ENCODE data around the gene STH. TPM values are rescaled to one million over a fixed set of nuclear protein-coding genes. Genes with fewer than 3 reads are reported as not detected.

STH gene
- total and polyA plus RNA-seq, 7 donors = 0.25 to 2.0 (median 0.26) TPM; not detected in 4

GRCh38 chr17:46007461-46007965 is 8.5 kb downstream of the STH start:
- Histone ChIP-seq H3K36me3 (ENCODE audit: insufficient read depth in 1 of 2, low read depth in 1 of 2) (peaks cover 0 to 36% of the 10 kb centered on the region in 2 donors), H3K4me3 (no peak overlapping the region), H3K9me3 (no peaks in the 10 kb centered on the region), H3K27ac (no peak overlapping the region), H3K27me3 (ENCODE audit: insufficient read depth in 3 of 3, low read length in 2 of 3) (no peaks in the 10 kb centered on the region), H3K4me1 (peaks cover 27% of the 10 kb centered on the region)
- no peak for DNase-seq
- ATAC-seq = peak in 2 of 4 donors; percentile 40 to 50
- intact Hi-C loops (cut with DNase I) = no loop called here
- no peak for TF ChIP-seq CTCF (IDR thresholded peaks at IDR 0.05)
- WGBS, 3 donors = 39 to 55% (median 44%) methylated on average over 2 of the region's 2 CpGs

- DNase-seq (no peak), ATAC-seq (no peak)
- Histone ChIP-seq H3K4me1 (peaks cover 21% of the 10 kb centered on the region), H3K27me3 (ENCODE audit: insufficient read depth in 3 of 3, low read length in 2 of 3) (no peaks in the 10 kb centered on the region), H3K27ac (no peak overlapping the region), H3K9me3 (no peaks in the 10 kb centered on the region), H3K4me3 (no peak overlapping the region), H3K36me3 (ENCODE audit: insufficient read depth in 1 of 2, low read depth in 1 of 2) (peaks cover 0 to 39% of the 10 kb centered on the region in 2 donors)
- intact Hi-C loops (cut with DNase I) = no loop called here
- WGBS, 3 donors = 88 to 97% (median 92%) methylated on average over 9 of the region's 9 CpGs
- TF ChIP-seq CTCF (IDR thresholded peaks at IDR 0.05) = no peak
These were observed 9.5 kb downstream of the STH start for GRCh38 chr17:46008591-46008990.

- Histone ChIP-seq H3K36me3 (ENCODE audit: insufficient read depth in 1 of 2, low read depth in 1 of 2) (peaks cover 0 to 46% of the 10 kb centered on the region in 2 donors), H3K9me3 (no peaks in the 10 kb centered on the region), H3K27me3 (ENCODE audit: insufficient read depth in 3 of 3, low read length in 2 of 3) (no peaks in the 10 kb centered on the region), H3K4me3 (no peak overlapping the region), H3K4me1 (peaks cover 11% of the 10 kb centered on the region), H3K27ac (no peak overlapping the region)
- intact Hi-C loops (cut with DNase I) = no loop called here
- WGBS, 3 donors = 77 to 82% (median 82%) methylated on average over 33 of the region's 33 CpGs
- DNase-seq = peak; percentile 49 to 71
- no peak for TF ChIP-seq CTCF (IDR thresholded peaks at IDR 0.05)
- ATAC-seq = peak in 2 of 4 donors; percentile 32 to 66
These were observed 10.9 kb downstream of the STH start for GRCh38 chr17:46009681-46010596.

GRCh38 chr17:46010597-46011186 is 11.6 kb downstream of the STH start:
- Histone ChIP-seq H3K4me3 (no peak overlapping the region), H3K36me3 (ENCODE audit: insufficient read depth in 1 of 2, low read depth in 1 of 2) (peaks cover 0 to 38% of the 10 kb centered on the region in 2 donors), H3K4me1 (peaks cover 11% of the 10 kb centered on the region), H3K27ac (no peak overlapping the region), H3K9me3 (no peaks in the 10 kb centered on the region), H3K27me3 (ENCODE audit: insufficient read depth in 3 of 3, low read length in 2 of 3) (no peaks in the 10 kb centered on the region)
- DNase-seq = no peak
- intact Hi-C loops (cut with DNase I) = no loop called here
- WGBS, 3 donors = 88 to 92% (median 90%) methylated on average over 16 of the region's 16 CpGs
- TF ChIP-seq CTCF (IDR thresholded peaks at IDR 0.05) = no peak
- no peak for ATAC-seq

All from psoas muscle (tissue), 8 donors.